ENCODE data around the gene DNASE1. TPM values are rescaled to one million over a fixed set of nuclear protein-coding genes. Genes with fewer than 3 reads are reported as not detected.

Gene DNASE1
- total RNA-seq, 1 experiment from 2014 or later, result 22.9 TPM

- no peaks in the 10 kb centered on the region for H3K79me2 ChIP-seq (ENCODE audit: low read length)
- no peak overlapping the region for H3K4me3 ChIP-seq (ENCODE audit: low read length)
- H3K27ac ChIP-seq (ENCODE audit: low read length), result no peak overlapping the region
- H3K9me3 ChIP-seq (ENCODE audit: low read length), result no peaks in the 10 kb centered on the region
- H4K20me1 ChIP-seq (ENCODE audit: insufficient read depth, low read depth, low read length), result no peaks in the 10 kb centered on the region
- H3K4me1 ChIP-seq (ENCODE audit: low read length), result peaks cover 10% of the 10 kb centered on the region
- no peak overlapping the region for H2AFZ ChIP-seq (ENCODE audit: low read length)
- no peak overlapping the region for H3K9ac ChIP-seq (ENCODE audit: low read length)
- H3K36me3 ChIP-seq (ENCODE audit: insufficient read depth, low read length), result no peaks in the 10 kb centered on the region
- no peaks in the 10 kb centered on the region for H3K9me2 ChIP-seq (replicated peaks; ENCODE audit: insufficient read depth, low read length)
- DNase-seq, result no peak
- H3K4me2 ChIP-seq (ENCODE audit: low read depth, low read length, poor library complexity, severe bottlenecking), result no peak overlapping the region
- no peaks in the 10 kb centered on the region for H3K27me3 ChIP-seq (ENCODE audit: low read length)
Measured at GRCh38 chr16:3645504-3646347, 8.8 kb upstream of the DNASE1 start.

- Histone ChIP-seq H3K9me2 (replicated peaks; ENCODE audit: insufficient read depth, low read length) (no peaks in the 10 kb centered on the region), H2AFZ (ENCODE audit: low read length) (no peak overlapping the region), H3K4me1 (ENCODE audit: low read length) (peaks cover 11% of the 10 kb centered on the region), H3K27ac (ENCODE audit: low read length) (no peak overlapping the region), H3K9ac (ENCODE audit: low read length) (no peak overlapping the region), H3K9me3 (ENCODE audit: low read length) (no peaks in the 10 kb centered on the region), H4K20me1 (ENCODE audit: insufficient read depth, low read depth, low read length) (no peaks in the 10 kb centered on the region), H3K27me3 (ENCODE audit: low read length) (no peaks in the 10 kb centered on the region), H3K4me3 (ENCODE audit: low read length) (no peak overlapping the region), H3K79me2 (ENCODE audit: low read length) (no peaks in the 10 kb centered on the region), H3K4me2 (ENCODE audit: low read depth, low read length, poor library complexity, severe bottlenecking) (no peak overlapping the region), H3K36me3 (ENCODE audit: insufficient read depth, low read length) (no peaks in the 10 kb centered on the region)
- DNase-seq, result no peak
Measured at GRCh38 chr16:3646348-3646920, 8.1 kb upstream of the DNASE1 start.

- Histone ChIP-seq H3K79me2 (ENCODE audit: low read length) (no peaks in the 10 kb centered on the region), H3K36me3 (ENCODE audit: insufficient read depth, low read length) (peaks cover 4% of the 10 kb centered on the region; the same call in 1 of the 2 replicates), H2AFZ (ENCODE audit: low read length) (no peak overlapping the region), H3K4me3 (ENCODE audit: low read length) (no peak overlapping the region), H3K27me3 (ENCODE audit: low read length) (no peaks in the 10 kb centered on the region), H3K27ac (ENCODE audit: low read length) (no peak overlapping the region), H4K20me1 (ENCODE audit: insufficient read depth, low read depth, low read length) (no peaks in the 10 kb centered on the region), H3K4me2 (ENCODE audit: low read depth, low read length, poor library complexity, severe bottlenecking) (no peak overlapping the region), H3K9me3 (ENCODE audit: low read length) (no peaks in the 10 kb centered on the region), H3K4me1 (ENCODE audit: low read length) (peaks cover 11% of the 10 kb centered on the region), H3K9me2 (replicated peaks; ENCODE audit: insufficient read depth, low read length) (no peaks in the 10 kb centered on the region), H3K9ac (ENCODE audit: low read length) (no peak overlapping the region)
- DNase-seq, result no peak
Measured at GRCh38 chr16:3650631-3651265, 3.7 kb upstream of the DNASE1 start.

- Histone ChIP-seq H3K9ac (ENCODE audit: low read length) (no peak overlapping the region), H3K9me3 (ENCODE audit: low read length) (no peaks in the 10 kb centered on the region), H3K27ac (ENCODE audit: low read length) (no peak overlapping the region), H3K4me1 (ENCODE audit: low read length) (peaks cover 11% of the 10 kb centered on the region), H3K4me2 (ENCODE audit: low read depth, low read length, poor library complexity, severe bottlenecking) (no peak overlapping the region), H3K27me3 (ENCODE audit: low read length) (no peaks in the 10 kb centered on the region), H4K20me1 (ENCODE audit: insufficient read depth, low read depth, low read length) (no peaks in the 10 kb centered on the region), H3K4me3 (ENCODE audit: low read length) (no peak overlapping the region), H3K9me2 (replicated peaks; ENCODE audit: insufficient read depth, low read length) (no peaks in the 10 kb centered on the region), H2AFZ (ENCODE audit: low read length) (no peak overlapping the region), H3K36me3 (ENCODE audit: insufficient read depth, low read length) (peaks cover 4% of the 10 kb centered on the region; the same call in 1 of the 2 replicates), H3K79me2 (ENCODE audit: low read length) (no peaks in the 10 kb centered on the region)
- DNase-seq, result no peak
Measured at GRCh38 chr16:3651461-3652372, 2.8 kb upstream of the DNASE1 start.

- peaks cover 6% of the 10 kb centered on the region; the same call in 1 of the 2 replicates for H3K36me3 ChIP-seq (ENCODE audit: insufficient read depth, low read length)
Measured at GRCh38 chr16:3652373-3653195, 1.9 kb upstream of the DNASE1 start.

GRCh38 chr16:3655030-3655395 lies 522 bp downstream of the DNASE1 start:
- DNase-seq, result no peak
- no peaks in the 10 kb centered on the region for H3K27me3 ChIP-seq (ENCODE audit: low read length)
- no peak overlapping the region for H3K4me3 ChIP-seq (ENCODE audit: low read length)
- H3K9ac ChIP-seq (ENCODE audit: low read length), result no peak overlapping the region
- H3K9me3 ChIP-seq (ENCODE audit: low read length), result no peaks in the 10 kb centered on the region
- no peak overlapping the region for H3K27ac ChIP-seq (ENCODE audit: low read length)
- peaks cover 17% of the 10 kb centered on the region; the same call in 1 of the 2 replicates for H3K36me3 ChIP-seq (ENCODE audit: insufficient read depth, low read length)
- H3K9me2 ChIP-seq (replicated peaks; ENCODE audit: insufficient read depth, low read length), result no peaks in the 10 kb centered on the region
- H3K4me2 ChIP-seq (ENCODE audit: low read depth, low read length, poor library complexity, severe bottlenecking), result no peak overlapping the region
- peaks cover 8% of the 10 kb centered on the region for H3K4me1 ChIP-seq (ENCODE audit: low read length)
- 0 out of 2 replicates have a peak, but pooled peaks cover 4% of the 10 kb centered on the region for H4K20me1 ChIP-seq (ENCODE audit: insufficient read depth, low read depth, low read length)
- H2AFZ ChIP-seq (ENCODE audit: low read length), result no peak overlapping the region
- no peaks in the 10 kb centered on the region for H3K79me2 ChIP-seq (ENCODE audit: low read length)

More at GRCh38 chr16:3652373-3653195, 1.9 kb upstream of the DNASE1 start:
- Histone ChIP-seq H4K20me1 (ENCODE audit: insufficient read depth, low read depth, low read length) (0 out of 2 replicates have a peak, but pooled peaks cover 2% of the 10 kb centered on the region), H3K9me2 (replicated peaks; ENCODE audit: insufficient read depth, low read length) (no peaks in the 10 kb centered on the region), H3K27me3 (ENCODE audit: low read length) (no peaks in the 10 kb centered on the region), H3K4me3 (ENCODE audit: low read length) (no peak overlapping the region), H3K4me2 (ENCODE audit: low read depth, low read length, poor library complexity, severe bottlenecking) (no peak overlapping the region), H3K79me2 (ENCODE audit: low read length) (no peaks in the 10 kb centered on the region), H3K9ac (ENCODE audit: low read length) (no peak overlapping the region), H3K9me3 (ENCODE audit: low read length) (no peaks in the 10 kb centered on the region), H3K4me1 (ENCODE audit: low read length) (peaks cover 11% of the 10 kb centered on the region), H2AFZ (ENCODE audit: low read length) (no peak overlapping the region), H3K27ac (ENCODE audit: low read length) (no peak overlapping the region)
- no peak for DNase-seq

GRCh38 chr16:3655396-3656159 lies 1.1 kb downstream of the DNASE1 start:
- Histone ChIP-seq H3K36me3 (ENCODE audit: insufficient read depth, low read length) (peaks cover 20% of the 10 kb centered on the region; the same call in 1 of the 2 replicates), H3K9me3 (ENCODE audit: low read length) (no peaks in the 10 kb centered on the region), H3K4me2 (ENCODE audit: low read depth, low read length, poor library complexity, severe bottlenecking) (no peak overlapping the region), H3K27me3 (ENCODE audit: low read length) (no peaks in the 10 kb centered on the region), H3K9ac (ENCODE audit: low read length) (no peak overlapping the region), H3K79me2 (ENCODE audit: low read length) (no peaks in the 10 kb centered on the region), H2AFZ (ENCODE audit: low read length) (no peak overlapping the region), H3K27ac (ENCODE audit: low read length) (no peak overlapping the region), H3K9me2 (replicated peaks; ENCODE audit: insufficient read depth, low read length) (no peaks in the 10 kb centered on the region), H3K4me3 (ENCODE audit: low read length) (no peak overlapping the region), H3K4me1 (ENCODE audit: low read length) (peaks cover 2% of the 10 kb centered on the region), H4K20me1 (ENCODE audit: insufficient read depth, low read depth, low read length) (0 out of 2 replicates have a peak, but pooled peaks cover 4% of the 10 kb centered on the region)
- DNase-seq, result no peak

Data from Karpas-422 (cell line).